ENCODE results near the gene CLBA1. TPM values are rescaled to one million over a fixed set of nuclear protein-coding genes. Genes with fewer than 3 reads are reported as not detected.

The CLBA1 gene
- total RNA-seq, 1 experiment from 2014 or later: 14.8 TPM

DNA sequence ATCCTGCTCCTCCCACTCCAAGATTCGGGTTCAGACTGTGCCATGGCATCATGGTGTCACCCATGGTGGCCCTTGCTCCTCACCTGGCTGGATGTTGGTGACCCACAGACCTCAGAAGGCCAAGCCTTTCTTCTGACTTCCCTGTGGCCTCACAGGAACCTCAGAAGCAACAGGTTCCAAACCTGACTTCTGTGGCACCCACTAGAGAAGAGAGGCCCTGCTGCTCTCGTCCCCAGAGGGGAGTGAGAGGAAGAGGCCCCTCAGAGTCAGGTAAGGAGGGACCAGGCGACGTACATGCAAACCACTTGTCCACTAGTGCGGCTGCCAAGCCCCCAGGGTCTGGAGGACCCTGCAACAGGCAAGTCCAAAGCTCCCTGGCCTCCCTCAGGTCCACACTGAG is 10.4 kb downstream of the CLBA1 start:
- Histone ChIP-seq H3K27me3 (ENCODE audit: insufficient read depth, low read length) (no peaks in the 10 kb centered on the region), H3K9ac (ENCODE audit: low read length) (no peak overlapping the region), H3K4me2 (ENCODE audit: low read length) (no peak overlapping the region), H3K9me2 (ENCODE audit: insufficient read depth) (no peaks in the 10 kb centered on the region), H3K4me3 (replicated peaks in 1 of 2; ENCODE audit: low read depth in 1 of 2, low read length in 2 of 2) (no peak overlapping the region), H3K27ac (ENCODE audit: low read depth, low read length) (no peak overlapping the region), H4K20me1 (ENCODE audit: insufficient read depth) (no peaks in the 10 kb centered on the region), H3K79me2 (ENCODE audit: insufficient read depth, low read length) (no peaks in the 10 kb centered on the region), H3K9me3 (ENCODE audit: control insufficient read depth in 1 of 2, insufficient read depth in 1 of 2, low read depth in 1 of 2, low read length in 2 of 2) (no peaks in the 10 kb centered on the region), H3K36me3 (ENCODE audit: control insufficient read depth in 1 of 2, insufficient read depth in 2 of 2, low read length in 2 of 2) (peaks cover 10 to 15% of the 10 kb centered on the region in 2 experiments; a peak in 3 of 4 replicates), H3K4me1 (ENCODE audit: control insufficient read depth in 1 of 2, insufficient read depth in 2 of 2, low read length in 2 of 2) (no peaks in the 10 kb centered on the region), H2AFZ (ENCODE audit: low read depth, low read length, poor library complexity, severe bottlenecking) (no peak overlapping the region)
- CTCF ChIA-PET: no interaction called here
- RAD21 ChIA-PET (ENCODE audit: low non-redundant PET in 1 of 2, low total read pairs in 2 of 2, uncharacterized antibody in 2 of 2, unreplicated experiment in 2 of 2): no interaction called here
- intact Hi-C loops (cut with micrococcal nuclease): no loop called here
- TF ChIP-seq, protein P1, sequence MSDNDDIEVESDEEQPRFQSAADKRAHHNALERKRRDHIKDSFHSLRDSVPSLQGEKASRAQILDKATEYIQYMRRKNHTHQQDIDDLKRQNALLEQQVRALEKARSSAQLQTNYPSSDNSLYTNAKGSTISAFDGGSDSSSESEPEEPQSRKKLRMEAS (IDR thresholded peaks at IDR 0.05): no peak
- no peak for TF ChIP-seq SIN3A (IDR thresholded peaks at IDR 0.05; ENCODE audit: low read depth)
- no peak for TF ChIP-seq CBX3 (IDR thresholded peaks at IDR 0.05; ENCODE audit: low read depth)
- TF ChIP-seq SP1 (IDR thresholded peaks at IDR 0.05; ENCODE audit: low read depth): no peak
- DNase-seq (ENCODE audit: low read depth, low spot score): no peak
- no peak for ATAC-seq
- POLR2A ChIA-PET: no interaction called here
- BruUV-seq (replicated peaks): no TSS peak

DNA sequence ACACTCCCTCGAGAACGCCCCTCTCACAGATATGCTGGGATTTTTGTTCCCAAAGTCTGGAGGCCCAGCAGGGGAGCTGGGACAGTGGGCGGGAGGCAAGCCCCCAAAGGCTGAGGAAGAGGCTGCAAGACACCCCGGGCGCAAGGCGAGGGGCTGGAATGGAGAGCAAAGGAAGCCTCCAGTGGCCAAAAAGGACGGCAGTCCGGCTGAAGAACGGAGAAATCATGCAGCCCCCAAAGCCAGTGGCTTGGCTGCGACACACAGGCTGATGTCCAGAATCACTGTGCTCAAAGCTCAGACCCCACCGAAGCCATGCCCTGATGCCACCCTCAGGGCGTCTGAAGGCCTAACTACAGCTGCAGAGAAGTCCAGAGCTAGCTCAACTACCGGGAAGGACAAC is 10.9 kb downstream of the CLBA1 start:
- Histone ChIP-seq H3K27ac (ENCODE audit: low read depth, low read length) (no peak overlapping the region), H3K9me2 (ENCODE audit: insufficient read depth) (no peaks in the 10 kb centered on the region), H3K36me3 (ENCODE audit: control insufficient read depth in 1 of 2, insufficient read depth in 2 of 2, low read length in 2 of 2) (peaks cover 10 to 15% of the 10 kb centered on the region in 2 experiments; a peak in 3 of 4 replicates), H3K4me1 (ENCODE audit: control insufficient read depth in 1 of 2, insufficient read depth in 2 of 2, low read length in 2 of 2) (no peaks in the 10 kb centered on the region), H3K79me2 (ENCODE audit: insufficient read depth, low read length) (no peaks in the 10 kb centered on the region), H4K20me1 (ENCODE audit: insufficient read depth) (no peaks in the 10 kb centered on the region), H3K4me3 (replicated peaks in 1 of 2; ENCODE audit: low read depth in 1 of 2, low read length in 2 of 2) (no peak overlapping the region), H2AFZ (ENCODE audit: low read depth, low read length, poor library complexity, severe bottlenecking) (no peak overlapping the region), H3K4me2 (ENCODE audit: low read length) (no peak overlapping the region), H3K27me3 (ENCODE audit: insufficient read depth, low read length) (no peaks in the 10 kb centered on the region), H3K9me3 (ENCODE audit: control insufficient read depth in 1 of 2, insufficient read depth in 1 of 2, low read depth in 1 of 2, low read length in 2 of 2) (no peaks in the 10 kb centered on the region), H3K9ac (ENCODE audit: low read length) (no peak overlapping the region)
- POLR2A ChIA-PET: no interaction called here
- no peak for DNase-seq (ENCODE audit: low read depth, low spot score)
- intact Hi-C loops (cut with micrococcal nuclease): no loop called here
- ATAC-seq: no peak
- CTCF ChIA-PET: no interaction called here
- RAD21 ChIA-PET (ENCODE audit: low non-redundant PET in 1 of 2, low total read pairs in 2 of 2, uncharacterized antibody in 2 of 2, unreplicated experiment in 2 of 2): no interaction called here
- no TSS peak for BruUV-seq (replicated peaks)
- TF ChIP-seq ZNF274 (IDR thresholded peaks at IDR 0.05; ENCODE audit: low read depth, low read length) (no peak), POLR2AphosphoS5 (IDR thresholded peaks at IDR 0.05; ENCODE audit: low read depth, low read length) (no peak), ELF1 (IDR thresholded peaks at IDR 0.05; ENCODE audit: borderline replicate concordance, low read depth) (no peak), SIN3A (IDR thresholded peaks at IDR 0.05; ENCODE audit: low read depth) (no peak), EGR1 (IDR thresholded peaks at IDR 0.05; ENCODE audit: low read depth) (no peak), CEBPB (IDR thresholded peaks at IDR 0.05; ENCODE audit: low read depth) (no peak), SRF (IDR thresholded peaks at IDR 0.05; ENCODE audit: low read depth) (no peak), EZH2phosphoT487 (IDR thresholded peaks at IDR 0.05; ENCODE audit: borderline replicate concordance) (no peak), JUND (IDR thresholded peaks at IDR 0.05) (no peak), ATF3 (IDR thresholded peaks at IDR 0.05) (no peak), TCF7L2 (IDR thresholded peaks at IDR 0.05; ENCODE audit: borderline replicate concordance, extremely low read depth, insufficient read depth, insufficient read length) (no peak), CBX3 (IDR thresholded peaks at IDR 0.05; ENCODE audit: low read depth) (no peak)
- TF ChIP-seq, protein P2, sequence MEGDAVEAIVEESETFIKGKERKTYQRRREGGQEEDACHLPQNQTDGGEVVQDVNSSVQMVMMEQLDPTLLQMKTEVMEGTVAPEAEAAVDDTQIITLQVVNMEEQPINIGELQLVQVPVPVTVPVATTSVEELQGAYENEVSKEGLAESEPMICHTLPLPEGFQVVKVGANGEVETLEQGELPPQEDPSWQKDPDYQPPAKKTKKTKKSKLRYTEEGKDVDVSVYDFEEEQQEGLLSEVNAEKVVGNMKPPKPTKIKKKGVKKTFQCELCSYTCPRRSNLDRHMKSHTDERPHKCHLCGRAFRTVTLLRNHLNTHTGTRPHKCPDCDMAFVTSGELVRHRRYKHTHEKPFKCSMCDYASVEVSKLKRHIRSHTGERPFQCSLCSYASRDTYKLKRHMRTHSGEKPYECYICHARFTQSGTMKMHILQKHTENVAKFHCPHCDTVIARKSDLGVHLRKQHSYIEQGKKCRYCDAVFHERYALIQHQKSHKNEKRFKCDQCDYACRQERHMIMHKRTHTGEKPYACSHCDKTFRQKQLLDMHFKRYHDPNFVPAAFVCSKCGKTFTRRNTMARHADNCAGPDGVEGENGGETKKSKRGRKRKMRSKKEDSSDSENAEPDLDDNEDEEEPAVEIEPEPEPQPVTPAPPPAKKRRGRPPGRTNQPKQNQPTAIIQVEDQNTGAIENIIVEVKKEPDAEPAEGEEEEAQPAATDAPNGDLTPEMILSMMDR (IDR thresholded peaks at IDR 0.05 in 2 of 3, conservative IDR thresholded peaks at IDR 0.05 in 1 of 3; ENCODE audit: borderline replicate concordance in 1 of 3, insufficient read depth in 1 of 3, low read depth in 2 of 3, low read length in 2 of 3): no peak
- TF ChIP-seq, protein P1 (IDR thresholded peaks at IDR 0.05): no peak
- TF ChIP-seq, protein P3, sequence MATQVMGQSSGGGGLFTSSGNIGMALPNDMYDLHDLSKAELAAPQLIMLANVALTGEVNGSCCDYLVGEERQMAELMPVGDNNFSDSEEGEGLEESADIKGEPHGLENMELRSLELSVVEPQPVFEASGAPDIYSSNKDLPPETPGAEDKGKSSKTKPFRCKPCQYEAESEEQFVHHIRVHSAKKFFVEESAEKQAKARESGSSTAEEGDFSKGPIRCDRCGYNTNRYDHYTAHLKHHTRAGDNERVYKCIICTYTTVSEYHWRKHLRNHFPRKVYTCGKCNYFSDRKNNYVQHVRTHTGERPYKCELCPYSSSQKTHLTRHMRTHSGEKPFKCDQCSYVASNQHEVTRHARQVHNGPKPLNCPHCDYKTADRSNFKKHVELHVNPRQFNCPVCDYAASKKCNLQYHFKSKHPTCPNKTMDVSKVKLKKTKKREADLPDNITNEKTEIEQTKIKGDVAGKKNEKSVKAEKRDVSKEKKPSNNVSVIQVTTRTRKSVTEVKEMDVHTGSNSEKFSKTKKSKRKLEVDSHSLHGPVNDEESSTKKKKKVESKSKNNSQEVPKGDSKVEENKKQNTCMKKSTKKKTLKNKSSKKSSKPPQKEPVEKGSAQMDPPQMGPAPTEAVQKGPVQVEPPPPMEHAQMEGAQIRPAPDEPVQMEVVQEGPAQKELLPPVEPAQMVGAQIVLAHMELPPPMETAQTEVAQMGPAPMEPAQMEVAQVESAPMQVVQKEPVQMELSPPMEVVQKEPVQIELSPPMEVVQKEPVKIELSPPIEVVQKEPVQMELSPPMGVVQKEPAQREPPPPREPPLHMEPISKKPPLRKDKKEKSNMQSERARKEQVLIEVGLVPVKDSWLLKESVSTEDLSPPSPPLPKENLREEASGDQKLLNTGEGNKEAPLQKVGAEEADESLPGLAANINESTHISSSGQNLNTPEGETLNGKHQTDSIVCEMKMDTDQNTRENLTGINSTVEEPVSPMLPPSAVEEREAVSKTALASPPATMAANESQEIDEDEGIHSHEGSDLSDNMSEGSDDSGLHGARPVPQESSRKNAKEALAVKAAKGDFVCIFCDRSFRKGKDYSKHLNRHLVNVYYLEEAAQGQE (IDR thresholded peaks at IDR 0.05; ENCODE audit: low read depth): no peak

Data from HCT116 (cell line).